Endothelial cell of umbilical vein (primary cell): ENCODE data around the gene SMOC2. TPM values are rescaled to one million over a fixed set of nuclear protein-coding genes. Genes with fewer than 3 reads are reported as not detected.

Experiments
- BruUV-seq: library from RNA; stranded (reverse); fragments of 400-500 nt; replicated peaks from 2 replicates; lab custom pipeline; 2021; lab: Mats Ljungman, UMichigan
- CTCF ChIA-PET: fragments of 300-600, 350-600 bp; sonication (Branson Sonifier 250); formaldehyde crosslinking; loops from one replicate; lab custom pipeline; 2021; ENCODE audit warnings: antibody characterized with exemption, inconsistent platforms; lab: Charles Lee
- POLR2A ChIA-PET: fragments of 300-600, 350-600 bp; sonication (Branson Sonifier 250); formaldehyde crosslinking; loops from one replicate; lab custom pipeline; 2021; ENCODE audit warnings: antibody characterized with exemption, inconsistent platforms; lab: Charles Lee
- DNase-seq: peaks from one replicate; pipeline ENCODE4 v3.0.0-alpha.2; 2011; ENCODE audit warnings: low read depth, low spot score
- FAIRE-seq: peaks from 2 replicates; lab custom pipeline; 2011; peaks lifted over from hg19 to GRCh38; lab: Jason Lieb, UNC
- H2AFZ ChIP-seq: 2 replicates; pipeline ENCODE4 v1.6.0; 2012; ENCODE audit warnings: low read depth, low read length, control low read depth, inconsistent platforms
- H3K27ac ChIP-seq: 2 replicates; pipeline ENCODE4 v1.5.1; 2011; ENCODE audit warnings: low read depth, mild to moderate bottlenecking, control low read depth, low read length, moderate library complexity; ENCODE audit not compliant: insufficient read depth
- H3K27me3 ChIP-seq, 2 experiments: 2 replicates each; pipeline versions ENCODE4 v1.6.0 to v1.6.1; 2011; ENCODE audit warnings: low read length in 2 of 2, mixed read lengths in 1 of 2; ENCODE audit not compliant: control insufficient read depth in 2 of 2, insufficient read depth in 2 of 2
- H3K36me3 ChIP-seq, 2 experiments: 2 replicates in 1 of 2; 3 replicates in 1 of 2; pipeline ENCODE4 v1.5.1; 2011; ENCODE audit warnings: low read length in 2 of 2, mild to moderate bottlenecking in 1 of 2, moderate library complexity in 1 of 2; ENCODE audit not compliant: control insufficient read depth in 2 of 2, insufficient read depth in 2 of 2; ENCODE audit errors: extremely low read depth in 1 of 2
- H3K4me1 ChIP-seq: 3 replicates; pipeline ENCODE4 v1.5.1; 2011; ENCODE audit warnings: mild to moderate bottlenecking, low read length; ENCODE audit not compliant: control insufficient read depth, insufficient read depth; ENCODE audit errors: extremely low read depth
- H3K4me2 ChIP-seq: 2 replicates; pipeline ENCODE4 v1.6.1; 2011; ENCODE audit warnings: low read length, control low read depth, mixed read lengths; ENCODE audit not compliant: insufficient read depth
- H3K4me3 ChIP-seq, 3 experiments: fragments of 200-600 bp in 1 of 3; sonication (generic), shearing (Covaris generic) in 1 of 3; replicated peaks in 1 of 3; 2 replicates each; pipeline ENCODE4 v1.5.1; 2011 to 2016; ENCODE audit warnings: control low read depth in 3 of 3, low read length in 3 of 3, mild to moderate bottlenecking in 2 of 3, inconsistent platforms in 1 of 3, low read depth in 1 of 3, moderate library complexity in 1 of 3; ENCODE audit not compliant: insufficient read depth in 1 of 3
- H3K79me2 ChIP-seq: 2 replicates; pipeline ENCODE4 v1.6.0; 2012; ENCODE audit warnings: low read length, inconsistent platforms; ENCODE audit not compliant: control insufficient read depth, insufficient read depth
- H3K9ac ChIP-seq: replicated peaks from 2 replicates; pipeline ENCODE3; 2011; ENCODE audit warnings: low read length, control low read depth; ENCODE audit not compliant: insufficient read depth; ENCODE audit errors: extremely low read depth
- H3K9me1 ChIP-seq: replicated peaks from 3 replicates; pipeline ENCODE4 v1.6.0; 2011; ENCODE audit warnings: mild to moderate bottlenecking, low read length; ENCODE audit not compliant: control insufficient read depth, insufficient read depth; ENCODE audit errors: extremely low read depth
- H3K9me3 ChIP-seq: replicated peaks from 2 replicates; pipeline ENCODE4 v1.5.1; 2012; ENCODE audit warnings: low read length, inconsistent platforms; ENCODE audit not compliant: control insufficient read depth, insufficient read depth
- H4K20me1 ChIP-seq: replicated peaks from 2 replicates; pipeline ENCODE3; 2011; ENCODE audit warnings: mild to moderate bottlenecking, low read length; ENCODE audit not compliant: control insufficient read depth, insufficient read depth; ENCODE audit errors: extremely low read depth
- CTCF ChIP-seq, 2 donors: IDR thresholded peaks; 1 replicate in 1 of 2; 2 replicates in 1 of 2; pipeline ENCODE4 v1.5.1; 2011; ENCODE audit warnings: low read length in 2 of 2, mild to moderate bottlenecking in 2 of 2, moderate library complexity in 2 of 2, control low read depth in 1 of 2, inconsistent platforms in 1 of 2, low read depth in 1 of 2; ENCODE audit not compliant: insufficient read depth in 1 of 2; ENCODE audit errors: extremely low read depth in 1 of 2
- EZH2 ChIP-seq: IDR thresholded peaks from 2 replicates; pipeline ENCODE4 v1.6.1; 2012; ENCODE audit warnings: borderline replicate concordance, low read depth, mild to moderate bottlenecking, moderate library complexity, low read length, inconsistent platforms; ENCODE audit not compliant: severe bottlenecking
- FOS ChIP-seq: IDR thresholded peaks from 2 replicates; pipeline ENCODE4 v1.6.1; 2011; ENCODE audit warnings: mild to moderate bottlenecking, low read length, moderate library complexity, borderline replicate concordance; ENCODE audit not compliant: insufficient read depth
- GATA2 ChIP-seq: IDR thresholded peaks from 2 replicates; pipeline ENCODE4 v1.7.0; 2011; ENCODE audit warnings: low read depth, mild to moderate bottlenecking, moderate library complexity, mixed read lengths, low read length; ENCODE audit not compliant: insufficient read length, insufficient read depth
- JUN ChIP-seq: IDR thresholded peaks from 2 replicates; pipeline ENCODE4 v1.6.1; 2011; ENCODE audit warnings: borderline replicate concordance, low read depth; ENCODE audit not compliant: insufficient read length, insufficient read depth
- MAX ChIP-seq: IDR thresholded peaks from 2 replicates; pipeline ENCODE4 v1.6.1; 2011; ENCODE audit not compliant: insufficient read depth, insufficient read length
- MYC ChIP-seq: IDR thresholded peaks from one replicate; pipeline ENCODE4 v1.6.1; 2011; ENCODE audit warnings: mild to moderate bottlenecking, low read depth, low read length
- POLR2A ChIP-seq: IDR thresholded peaks from 2 replicates; pipeline ENCODE4 v1.6.1; 2012; ENCODE audit warnings: low read depth, mild to moderate bottlenecking, control low read depth, low read length
- POLR2AphosphoS5 ChIP-seq: IDR thresholded peaks from 2 replicates; pipeline ENCODE4 v1.6.1; 2012; ENCODE audit warnings: low read depth, mild to moderate bottlenecking, control low read depth, low read length, moderate library complexity; ENCODE audit not compliant: insufficient read depth
- dilution Hi-C: fragments of 300-500 bp; cut with MboI; formaldehyde crosslinking; loops from one replicate; pipeline ENCODE4 v1.15.0; 2019; ENCODE audit warnings: low sequenced_read_pairs; ENCODE audit not compliant: extremely low pct_ligation_motif_present
- intact Hi-C: fragments of 100-400 bp; cut with micrococcal nuclease; formaldehyde crosslinking; loops from one replicate; pipeline ENCODE4 v1.10.0; 2022
- polyA plus RNA-seq, 4 experiments: library from polyadenylated mRNA; depleted of rRNA in 3 of 4; stranded (reverse) in 3 of 4; unstranded in 1 of 4; fragments of >200 nt; gene quantifications; 2 replicates each; pipeline versions ENCODE4 v1.2.1 to v1.2.3, GENCODE V29; 2011 to 2012; ENCODE audit warnings: missing spikeins in 1 of 4
- total RNA-seq: library from RNA; stranded (reverse); gene quantifications from 2 replicates; pipeline ENCODE4 v1.2.3, GENCODE V29; 2021

SMOC2 gene
- total and polyA plus RNA-seq, 2 donors (not counting 3 experiments of a cell fraction or from before 2014, with no cell fraction given) = not detected

GRCh38 chr6:168628732-168629245, 187.8 kb downstream of the SMOC2 start:
- BruUV-seq = no TSS peak
- no peak overlapping the region for H3K4me2 ChIP-seq
- no peaks in the 10 kb centered on the region for H4K20me1 ChIP-seq
- no peak overlapping the region for H3K9ac ChIP-seq
- dilution Hi-C loops = no loop called here
- no peaks in the 10 kb centered on the region for H3K36me3 ChIP-seq
- H3K27me3 ChIP-seq = no peaks in the 10 kb centered on the region
- no peak overlapping the region for H2AFZ ChIP-seq
- H3K9me1 ChIP-seq = no peaks in the 10 kb centered on the region
- DNase-seq (no peak), FAIRE-seq (no peak)
- POLR2A ChIA-PET = no interaction called here
- H3K9me3 ChIP-seq = peaks cover 5% of the 10 kb centered on the region
- no peak for TF ChIP-seq MAX
- no peak for TF ChIP-seq FOS
- no peak for TF ChIP-seq POLR2A
- no peak for TF ChIP-seq MYC
- TF ChIP-seq GATA2 = no peak
- no peak for TF ChIP-seq CTCF (IDR thresholded peaks at IDR 0.05; ENCODE audit: extremely low read depth in 1 of 2, insufficient read depth in 1 of 2, low read depth in 1 of 2, low read length in 2 of 2)
- no peaks in the 10 kb centered on the region for H3K79me2 ChIP-seq
- intact Hi-C loops = no loop called here
- CTCF ChIA-PET = no interaction called here
- H3K4me1 ChIP-seq = no peaks in the 10 kb centered on the region
- H3K4me3 ChIP-seq = no peak overlapping the region
- no peak overlapping the region for H3K27ac ChIP-seq

GRCh38 chr6:168631564-168631963, 190.6 kb downstream of the SMOC2 start:
- CTCF ChIA-PET = no interaction called here
- FAIRE-seq (no peak), DNase-seq (no peak)
- Histone ChIP-seq H3K79me2 (no peaks in the 10 kb centered on the region), H3K4me1 (no peaks in the 10 kb centered on the region), H3K4me3 (no peak overlapping the region), H3K27ac (no peak overlapping the region), H3K9me1 (no peaks in the 10 kb centered on the region), H3K9ac (no peak overlapping the region), H3K4me2 (no peak overlapping the region), H2AFZ (no peak overlapping the region), H3K9me3 (peaks cover 2% of the 10 kb centered on the region), H4K20me1 (no peaks in the 10 kb centered on the region), H3K36me3 (no peaks in the 10 kb centered on the region), H3K27me3 (no peaks in the 10 kb centered on the region)
- POLR2A ChIA-PET = no interaction called here
- BruUV-seq = no TSS peak
- TF ChIP-seq FOS = no peak
- TF ChIP-seq POLR2AphosphoS5 = no peak
- no peak for TF ChIP-seq MYC
- TF ChIP-seq POLR2A = no peak
- no peak for TF ChIP-seq EZH2
- TF ChIP-seq GATA2 = no peak
- no peak for TF ChIP-seq JUN
- no peak for TF ChIP-seq CTCF (IDR thresholded peaks at IDR 0.05; ENCODE audit: extremely low read depth in 1 of 2, insufficient read depth in 1 of 2, low read depth in 1 of 2, low read length in 2 of 2)
- no peak for TF ChIP-seq MAX
- intact Hi-C loops (no loop called here), dilution Hi-C loops (no loop called here)
